Hematopoietic multipotent progenitor cell treated with erythropoietin and hydrocortisone succinate and interleukin-3 and kit ligand, for 17 days (in vitro differentiated cells): Measurements from ENCODE around the gene CDSN.

Source experiments
- DNase-seq: peaks from one replicate; pipeline ENCODE4 v3.0.0-alpha.2; 2015; ENCODE audit warnings: low spot score

The CDSN gene

GRCh38 chr6:31116661-31117385, 3.4 kb downstream of the CDSN start:
- DNase-seq: no peak

GRCh38 chr6:31115941-31116560, 4.2 kb downstream of the CDSN start:
- no peak for DNase-seq

- DNase-seq: no peak
Observed at GRCh38 chr6:31114970-31115849, 5.0 kb downstream of the CDSN start.

- DNase-seq: no peak
Observed at GRCh38 chr6:31114541-31114878, 5.7 kb downstream of the CDSN start, which contains the start of gene PSORS1C1. Gene PSORS1C1, plus strand, starts transcription at chr6:31114800. Its CDS starts 14,833 bp downstream, at chr6:31129633.

- no peak for DNase-seq
Observed at GRCh38 chr6:31113861-31114540, 6.2 kb downstream of the CDSN start.

- DNase-seq: no peak
Observed at GRCh38 chr6:31112478-31112877, 7.8 kb downstream of the CDSN start, which contains the start of gene C6orf15. Gene C6orf15, minus strand, starts transcription at chr6:31112575. Its CDS starts 20 bp downstream, at chr6:31112555.

- no peak for DNase-seq
Observed at GRCh38 chr6:31111712-31112111, 8.5 kb downstream of the CDSN start.

- DNase-seq: no peak
Observed at GRCh38 chr6:31110825-31111582, 9.2 kb downstream of the CDSN start.

- no peak for DNase-seq
Observed at GRCh38 chr6:31107052-31107451, 13.2 kb downstream of the CDSN start.

- DNase-seq: no peak
Observed at GRCh38 chr6:31103136-31103535, 17.1 kb downstream of the CDSN start.

- no peak for DNase-seq
Observed at GRCh38 chr6:31098449-31098938, 21.8 kb downstream of the CDSN start.

GRCh38 chr6:31096656-31097055, 23.6 kb downstream of the CDSN start:
- no peak for DNase-seq

- no peak for DNase-seq
Observed at GRCh38 chr6:31096215-31096614, 24.0 kb downstream of the CDSN start.

- DNase-seq: no peak
Observed at GRCh38 chr6:31094389-31094881, 25.8 kb downstream of the CDSN start.

- DNase-seq: peak; percentile 23
Observed at GRCh38 chr6:31092769-31093505, 27.3 kb downstream of the CDSN start.

GRCh38 chr6:31092238-31092637, 28.0 kb downstream of the CDSN start:
- no peak for DNase-seq

GRCh38 chr6:31091680-31092079, 28.6 kb downstream of the CDSN start:
- no peak for DNase-seq

GRCh38 chr6:31090973-31091364, 29.3 kb downstream of the CDSN start:
- DNase-seq: no peak

- no peak for DNase-seq
Observed at GRCh38 chr6:31090275-31090972, 29.8 kb downstream of the CDSN start.
